Measurements from ENCODE around the gene FAM120B.

GRCh38 chr6:170292111-170292406 is 14.5 kb upstream of the FAM120B start:
- no peak for TF ChIP-seq POLR2A (IDR thresholded peaks at IDR 0.05; ENCODE audit: low read length)
- no peak for TF ChIP-seq GATA1 (IDR thresholded peaks at IDR 0.05; ENCODE audit: low read depth, low read length)
